ENCODE results near the gene GRPEL2.

Gene GRPEL2

DNA sequence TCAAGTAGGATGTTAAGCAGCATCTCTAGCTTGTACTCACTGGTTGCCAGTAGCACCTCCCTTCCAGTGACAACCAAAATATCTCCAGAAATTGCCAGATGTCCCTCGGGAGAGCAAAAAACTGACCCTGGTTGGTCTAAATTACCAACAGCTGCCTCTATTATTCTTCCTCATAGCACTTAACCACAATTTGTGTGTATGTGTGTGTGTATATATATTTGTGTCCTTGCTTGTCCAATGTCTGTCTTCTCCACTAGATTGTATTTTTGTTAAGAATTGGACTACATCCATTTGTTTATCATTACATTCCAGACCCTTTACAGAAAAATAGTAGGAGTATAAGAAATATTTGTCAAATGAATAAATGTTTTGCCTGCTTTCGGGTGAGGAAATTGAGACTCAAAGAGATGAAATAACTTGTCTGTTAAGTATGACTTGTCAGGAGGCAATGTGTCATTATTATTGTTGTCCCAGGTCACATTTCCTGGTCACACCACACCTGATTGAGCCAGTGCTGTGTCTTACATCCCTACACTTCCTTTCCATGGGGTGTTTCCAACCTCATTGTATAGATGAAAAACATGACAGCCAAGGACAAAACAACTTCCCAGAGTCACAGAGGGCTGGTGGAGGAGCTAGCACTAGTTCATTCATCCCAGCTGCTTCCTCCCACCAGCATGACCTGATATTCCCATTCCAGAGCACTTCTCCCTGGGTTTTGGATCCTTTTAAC, 11.4 kb upstream of the GRPEL2 start:
- H3K36me3 ChIP-seq (ENCODE audit: control insufficient read depth in 1 of 2, insufficient read depth in 2 of 2, low read depth in 1 of 2, low read length in 2 of 2) = peaks cover 4 to 57% of the 10 kb centered on the region in 2 experiments
- no peak overlapping the region for H2BK12ac ChIP-seq (ENCODE audit: low read length in 2 of 2)
- H3K79me1 ChIP-seq (replicated peaks; ENCODE audit: low read length, poor library complexity, severe bottlenecking) = no peaks in the 10 kb centered on the region
- no peak overlapping the region for H3K27ac ChIP-seq (ENCODE audit: low read length, poor library complexity, severe bottlenecking)
- H3K4me3 ChIP-seq (ENCODE audit: insufficient read depth in 1 of 2, low read depth in 1 of 2, low read length in 2 of 2) = no peak overlapping the region
- no peak for DNase-seq
- no peak overlapping the region for H2BK5ac ChIP-seq (ENCODE audit: low read depth, low read length, poor library complexity, severe bottlenecking)
- no peak overlapping the region for H3K9ac ChIP-seq (ENCODE audit: low read length)
- H3K23ac ChIP-seq (ENCODE audit: low read length in 2 of 2) = no peak overlapping the region
- H2AK5ac ChIP-seq (ENCODE audit: low read length, severe bottlenecking) = no peak overlapping the region
- no peaks in the 10 kb centered on the region for H3K27me3 ChIP-seq (ENCODE audit: control insufficient read depth in 1 of 2, insufficient read depth in 1 of 2, low read length in 2 of 2)
- no peak overlapping the region for H3K4ac ChIP-seq (ENCODE audit: low read depth in 1 of 2, low read length in 2 of 2)
- no peak overlapping the region for H2BK120ac ChIP-seq (ENCODE audit: low read depth, low read length)
- no peaks in the 10 kb centered on the region for H3K9me3 ChIP-seq (ENCODE audit: control insufficient read depth, low read length)
- no peak overlapping the region for H3K18ac ChIP-seq (ENCODE audit: low read depth in 1 of 2, low read length in 2 of 2)
- H4K91ac ChIP-seq (ENCODE audit: low read length) = no peak overlapping the region
- H3K4me1 ChIP-seq (ENCODE audit: control insufficient read depth, insufficient read depth, low read depth, low read length) = peaks cover 3% of the 10 kb centered on the region
- no peak overlapping the region for H4K8ac ChIP-seq (ENCODE audit: low read length)
- no peak overlapping the region for H2AFZ ChIP-seq (ENCODE audit: low read depth, low read length)
- H3K14ac ChIP-seq (ENCODE audit: low read length in 2 of 2) = no peak overlapping the region
- H2BK15ac ChIP-seq (ENCODE audit: low read depth, poor library complexity, severe bottlenecking) = no peak overlapping the region
- 50% methylated on average over 1 of the region's 2 CpGs for WGBS
- H3K4me2 ChIP-seq (ENCODE audit: low read length, poor library complexity, severe bottlenecking) = no peak overlapping the region

DNA sequence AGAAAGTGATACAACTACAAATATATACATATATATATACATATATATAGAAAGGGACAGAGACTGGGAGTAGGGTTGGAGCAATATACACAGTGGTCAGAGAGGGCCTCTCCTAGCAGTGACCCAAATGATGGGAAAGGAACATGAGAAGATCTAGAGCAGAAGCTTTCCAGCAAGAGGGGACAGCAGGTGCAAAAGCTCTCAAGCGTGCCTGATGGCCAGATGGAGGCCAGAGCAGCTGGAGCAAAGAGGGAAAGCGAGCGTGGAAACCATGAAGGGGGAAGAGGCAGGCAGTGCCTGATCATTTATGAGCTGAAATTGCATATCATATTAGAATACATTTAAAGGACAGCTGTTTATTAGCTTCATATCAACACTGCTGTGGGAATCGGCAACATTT, 7.6 kb upstream of the GRPEL2 start:
- Histone ChIP-seq H3K4ac (ENCODE audit: low read depth in 1 of 2, low read length in 2 of 2) (no peak overlapping the region), H3K9ac (ENCODE audit: low read length) (no peak overlapping the region), H4K8ac (ENCODE audit: low read length) (no peak overlapping the region), H2BK12ac (ENCODE audit: low read length in 2 of 2) (no peak overlapping the region), H2BK120ac (ENCODE audit: low read depth, low read length) (no peak overlapping the region), H2BK15ac (ENCODE audit: low read depth, poor library complexity, severe bottlenecking) (no peak overlapping the region), H3K9me3 (ENCODE audit: control insufficient read depth, low read length) (no peaks in the 10 kb centered on the region), H2AK5ac (ENCODE audit: low read length, severe bottlenecking) (no peak overlapping the region), H2AFZ (ENCODE audit: low read depth, low read length) (no peak overlapping the region), H3K79me1 (replicated peaks; ENCODE audit: low read length, poor library complexity, severe bottlenecking) (no peaks in the 10 kb centered on the region), H3K18ac (ENCODE audit: low read depth in 1 of 2, low read length in 2 of 2) (no peak overlapping the region), H3K4me2 (ENCODE audit: low read length, poor library complexity, severe bottlenecking) (no peak overlapping the region), H3K27ac (ENCODE audit: low read length, poor library complexity, severe bottlenecking) (no peak overlapping the region), H3K23ac (ENCODE audit: low read length in 2 of 2) (no peak overlapping the region), H3K4me3 (ENCODE audit: insufficient read depth in 1 of 2, low read depth in 1 of 2, low read length in 2 of 2) (no peak overlapping the region), H3K14ac (ENCODE audit: low read length in 2 of 2) (no peak overlapping the region), H3K36me3 (ENCODE audit: control insufficient read depth in 1 of 2, insufficient read depth in 2 of 2, low read depth in 1 of 2, low read length in 2 of 2) (peaks cover 1 to 63% of the 10 kb centered on the region in 2 experiments), H4K91ac (ENCODE audit: low read length) (no peak overlapping the region), H3K27me3 (ENCODE audit: control insufficient read depth in 1 of 2, insufficient read depth in 1 of 2, low read length in 2 of 2) (no peaks in the 10 kb centered on the region), H3K4me1 (ENCODE audit: control insufficient read depth, insufficient read depth, low read depth, low read length) (peaks cover 5% of the 10 kb centered on the region), H2BK5ac (ENCODE audit: low read depth, low read length, poor library complexity, severe bottlenecking) (no peak overlapping the region)
- 96% methylated on average over 2 of the region's 4 CpGs for WGBS
- DNase-seq = no peak

DNA sequence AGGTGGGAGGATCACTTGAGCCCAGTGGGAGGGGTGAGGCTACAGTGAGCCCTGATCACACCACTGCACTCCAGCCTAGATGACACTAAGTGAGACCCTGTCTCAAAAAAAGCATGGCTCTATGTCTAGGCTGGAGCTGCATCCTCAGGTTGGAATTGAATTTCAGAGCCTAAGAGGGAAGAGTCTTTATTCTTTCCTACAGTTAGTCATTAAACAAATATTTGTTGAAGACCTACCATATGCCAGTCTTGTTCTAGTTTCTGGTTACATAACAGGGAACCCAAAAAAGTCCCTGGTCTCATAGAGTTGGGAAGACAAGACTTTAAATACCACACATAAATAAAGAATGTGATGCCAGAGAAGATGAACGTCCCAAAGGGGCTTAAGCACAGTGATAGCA, 6.9 kb upstream of the GRPEL2 start:
- H2AK5ac ChIP-seq (ENCODE audit: low read length, severe bottlenecking) = no peak overlapping the region
- 74% methylated on average over 1 of the region's 1 CpG for WGBS

DNA sequence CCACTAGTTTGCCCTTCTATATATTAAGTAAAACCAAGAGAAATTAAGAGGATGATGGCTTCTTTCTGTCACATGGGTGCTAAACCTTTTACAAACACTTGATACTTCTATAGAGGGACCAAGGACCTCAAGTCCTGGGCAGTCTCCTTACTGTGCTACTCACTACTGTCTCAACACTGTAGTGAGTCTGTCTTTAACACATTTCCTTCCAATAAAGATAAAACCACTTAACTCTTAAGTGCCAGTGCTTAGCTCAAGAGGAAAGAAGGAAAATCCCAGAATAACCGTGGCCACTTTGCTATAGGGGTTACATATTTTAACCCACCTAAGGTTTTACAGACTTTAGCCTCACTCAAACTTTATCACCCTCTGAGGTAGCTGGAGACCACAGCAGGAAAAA, 4.4 kb upstream of the GRPEL2 start:
- H2BK15ac ChIP-seq (ENCODE audit: low read depth, poor library complexity, severe bottlenecking) = no peak overlapping the region
- H3K14ac ChIP-seq (ENCODE audit: low read length in 2 of 2) = no peak overlapping the region
- H2AFZ ChIP-seq (ENCODE audit: low read depth, low read length) = no peak overlapping the region
- H2BK120ac ChIP-seq (ENCODE audit: low read depth, low read length) = no peak overlapping the region
- H3K27ac ChIP-seq (ENCODE audit: low read length, poor library complexity, severe bottlenecking) = no peak overlapping the region
- H3K27me3 ChIP-seq (ENCODE audit: control insufficient read depth in 1 of 2, insufficient read depth in 1 of 2, low read length in 2 of 2) = no peaks in the 10 kb centered on the region
- H4K8ac ChIP-seq (ENCODE audit: low read length) = no peak overlapping the region
- no peak overlapping the region for H2BK5ac ChIP-seq (ENCODE audit: low read depth, low read length, poor library complexity, severe bottlenecking)
- whole genome bisulfite sequencing = 50% methylated on average over 1 of the region's 1 CpG
- peak overlapping the region; percentile 49 for H2AK5ac ChIP-seq (ENCODE audit: low read length, severe bottlenecking)
- no peak overlapping the region for H4K91ac ChIP-seq (ENCODE audit: low read length)
- H3K4ac ChIP-seq (ENCODE audit: low read depth in 1 of 2, low read length in 2 of 2) = no peak overlapping the region
- no peak for DNase-seq
- H3K4me2 ChIP-seq (ENCODE audit: low read length, poor library complexity, severe bottlenecking) = no peak overlapping the region
- H3K4me1 ChIP-seq (ENCODE audit: control insufficient read depth, insufficient read depth, low read depth, low read length) = peaks cover 5% of the 10 kb centered on the region
- H3K36me3 ChIP-seq (ENCODE audit: control insufficient read depth in 1 of 2, insufficient read depth in 2 of 2, low read depth in 1 of 2, low read length in 2 of 2) = peaks cover 0 to 46% of the 10 kb centered on the region in 2 experiments
- H3K23ac ChIP-seq (ENCODE audit: low read length in 2 of 2) = no peak overlapping the region
- no peak overlapping the region for H3K18ac ChIP-seq (ENCODE audit: low read depth in 1 of 2, low read length in 2 of 2)
- H3K9me3 ChIP-seq (ENCODE audit: control insufficient read depth, low read length) = no peaks in the 10 kb centered on the region
- peaks cover 4% of the 10 kb centered on the region for H3K79me1 ChIP-seq (replicated peaks; ENCODE audit: low read length, poor library complexity, severe bottlenecking)
- no peak overlapping the region for H3K4me3 ChIP-seq (ENCODE audit: insufficient read depth in 1 of 2, low read depth in 1 of 2, low read length in 2 of 2)
- H2BK12ac ChIP-seq (ENCODE audit: low read length in 2 of 2) = no peak overlapping the region
- no peak overlapping the region for H3K9ac ChIP-seq (ENCODE audit: low read length)

More for the DNA sequence above, 6.9 kb upstream of the GRPEL2 start:
- H3K79me1 ChIP-seq (replicated peaks; ENCODE audit: low read length, poor library complexity, severe bottlenecking) = no peaks in the 10 kb centered on the region
- H3K27ac ChIP-seq (ENCODE audit: low read length, poor library complexity, severe bottlenecking) = no peak overlapping the region
- no peak overlapping the region for H4K91ac ChIP-seq (ENCODE audit: low read length)
- H3K9me3 ChIP-seq (ENCODE audit: control insufficient read depth, low read length) = no peaks in the 10 kb centered on the region
- peaks cover 5% of the 10 kb centered on the region for H3K4me1 ChIP-seq (ENCODE audit: control insufficient read depth, insufficient read depth, low read depth, low read length)
- H3K4me2 ChIP-seq (ENCODE audit: low read length, poor library complexity, severe bottlenecking) = no peak overlapping the region
- H3K36me3 ChIP-seq (ENCODE audit: control insufficient read depth in 1 of 2, insufficient read depth in 2 of 2, low read depth in 1 of 2, low read length in 2 of 2) = peaks cover 0 to 57% of the 10 kb centered on the region in 2 experiments
- H3K14ac ChIP-seq (ENCODE audit: low read length in 2 of 2) = no peak overlapping the region
- no peak overlapping the region for H3K9ac ChIP-seq (ENCODE audit: low read length)
- H3K23ac ChIP-seq (ENCODE audit: low read length in 2 of 2) = no peak overlapping the region
- no peak for DNase-seq
- H3K4me3 ChIP-seq (ENCODE audit: insufficient read depth in 1 of 2, low read depth in 1 of 2, low read length in 2 of 2) = no peak overlapping the region
- no peak overlapping the region for H3K4ac ChIP-seq (ENCODE audit: low read depth in 1 of 2, low read length in 2 of 2)
- no peaks in the 10 kb centered on the region for H3K27me3 ChIP-seq (ENCODE audit: control insufficient read depth in 1 of 2, insufficient read depth in 1 of 2, low read length in 2 of 2)
- no peak overlapping the region for H2AFZ ChIP-seq (ENCODE audit: low read depth, low read length)
- H4K8ac ChIP-seq (ENCODE audit: low read length) = no peak overlapping the region
- no peak overlapping the region for H2BK12ac ChIP-seq (ENCODE audit: low read length in 2 of 2)
- H2BK120ac ChIP-seq (ENCODE audit: low read depth, low read length) = no peak overlapping the region
- H2BK15ac ChIP-seq (ENCODE audit: low read depth, poor library complexity, severe bottlenecking) = no peak overlapping the region
- H2BK5ac ChIP-seq (ENCODE audit: low read depth, low read length, poor library complexity, severe bottlenecking) = no peak overlapping the region
- no peak overlapping the region for H3K18ac ChIP-seq (ENCODE audit: low read depth in 1 of 2, low read length in 2 of 2)

All from mesenchymal stem cell (in vitro differentiated cells and primary cell).